CD4-positive, alpha-beta memory T cell (primary cell): Measurements from ENCODE around the gene PPM1F. TPM values are rescaled to one million over a fixed set of nuclear protein-coding genes. Genes with fewer than 3 reads are reported as not detected.

Experiments
- CTCF ChIA-PET: fragments of 350-600 bp; sonication (Branson Sonifier 250); formaldehyde crosslinking; loops from one replicate; lab custom pipeline; 2021; ENCODE audit warnings: inconsistent platforms; ENCODE audit not compliant: partially characterized antibody; lab: Charles Lee
- POLR2A ChIA-PET: fragments of 350-600 bp; sonication (Branson Sonifier 250); formaldehyde crosslinking; loops from one replicate; lab custom pipeline; 2021; ENCODE audit not compliant: partially characterized antibody; lab: Charles Lee
- DNase-seq, 5 donors: peaks; one replicate each; pipeline versions ENCODE4 v3.0.0 to v3.0.0-alpha.2; 2020 to 2022; ENCODE audit warnings: mixed read lengths in 1 of 5
- H3K27ac ChIP-seq: one replicate; pipeline ENCODE4 v1.7.0; 2013; ENCODE audit warnings: low read depth, low read length
- H3K27me3 ChIP-seq: 2 replicates; pipeline ENCODE4 v1.7.0; 2013; ENCODE audit warnings: mild to moderate bottlenecking, low read length, moderate library complexity; ENCODE audit not compliant: insufficient read depth
- H3K36me3 ChIP-seq: 2 replicates; pipeline ENCODE4 v1.7.0; 2013; ENCODE audit warnings: mild to moderate bottlenecking, low read length, moderate library complexity; ENCODE audit not compliant: insufficient read depth
- H3K4me1 ChIP-seq: 2 replicates; pipeline ENCODE4 v1.7.0; 2013; ENCODE audit warnings: mild to moderate bottlenecking, low read length, moderate library complexity; ENCODE audit not compliant: insufficient read depth
- H3K4me3 ChIP-seq, 2 donors: one replicate each; pipeline ENCODE4 v1.7.0; 2013; ENCODE audit warnings: low read length in 2 of 2, mild to moderate bottlenecking in 1 of 2
- H3K9me3 ChIP-seq, 2 donors: one replicate each; pipeline ENCODE4 v1.7.0; 2013; ENCODE audit warnings: low read length in 2 of 2, control low read depth in 1 of 2; ENCODE audit not compliant: control insufficient read depth in 1 of 2
- H3K27ac Mint-ChIP-seq, 7 donors: one replicate each; pipeline ENCODE4 v1.8.0; 2020 to 2021; ENCODE audit warnings: mixed read lengths in 7 of 7, mild to moderate bottlenecking in 6 of 7, inconsistent platforms in 3 of 7, moderate library complexity in 3 of 7
- H3K27me3 Mint-ChIP-seq, 2 donors: one replicate each; pipeline ENCODE4 v1.8.0; 2020 to 2021; ENCODE audit warnings: mixed read lengths in 2 of 2
- H3K36me3 Mint-ChIP-seq, 2 donors: one replicate each; pipeline ENCODE4 v1.8.0; 2020 to 2021; ENCODE audit warnings: mixed read lengths in 2 of 2, inconsistent platforms in 1 of 2, mild to moderate bottlenecking in 1 of 2
- H3K4me1 Mint-ChIP-seq, 4 donors: one replicate each; pipeline ENCODE4 v1.8.0; 2020 to 2021; ENCODE audit warnings: mixed read lengths in 4 of 4, mild to moderate bottlenecking in 1 of 4
- H3K4me3 Mint-ChIP-seq, 8 donors: one replicate each; pipeline ENCODE4 v1.8.0; 2020 to 2021; ENCODE audit warnings: mixed read lengths in 8 of 8, mild to moderate bottlenecking in 7 of 8, moderate library complexity in 6 of 8, inconsistent platforms in 3 of 8
- H3K9me3 Mint-ChIP-seq, 8 donors: one replicate each; pipeline ENCODE4 v1.8.0; 2020 to 2021; ENCODE audit warnings: mixed read lengths in 8 of 8, mild to moderate bottlenecking in 5 of 8, inconsistent platforms in 3 of 8, moderate library complexity in 1 of 8
- intact Hi-C: fragments of 100-400 bp; cut with micrococcal nuclease; formaldehyde crosslinking; loops from one replicate; pipeline ENCODE4 v1.15.1; 2023
- polyA plus RNA-seq, 2 donors: library from polyadenylated mRNA; unstranded; fragments of 300-500 nt; fragmentation: Illumina TruSeq; gene quantifications; one replicate each; pipeline ENCODE4 v1.2.3, GENCODE V29; 2021
- total RNA-seq, 2 experiments: library from RNA; stranded (reverse); gene quantifications; one replicate each; pipeline ENCODE4 v1.2.3, GENCODE V29; 2021

Gene PPM1F
- total and polyA plus RNA-seq, 4 experiments from 2014 or later = 5.3 to 25.4 (median 15.2) TPM

DNA sequence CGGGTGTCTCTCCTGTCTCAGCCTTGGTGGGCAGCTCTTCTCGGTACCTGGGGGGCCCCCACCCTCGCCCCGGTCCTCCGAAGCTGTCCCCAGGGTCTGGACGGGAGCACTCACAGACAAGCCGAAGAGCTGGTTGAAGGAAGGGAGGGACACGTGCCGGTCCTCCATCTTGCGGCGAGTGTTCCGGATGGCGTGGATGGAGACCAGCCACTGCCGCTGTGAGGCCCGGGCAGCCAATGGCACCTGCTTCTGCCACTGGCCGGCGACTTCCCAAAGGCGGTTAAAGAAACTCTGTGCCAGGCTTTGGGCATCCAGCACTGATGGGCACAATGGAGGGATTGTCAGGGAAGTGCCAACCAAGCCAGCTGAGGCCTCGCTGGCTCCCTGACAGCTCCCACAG, 18.7 kb downstream of the PPM1F start:
- POLR2A ChIA-PET = no interaction called here
- intact Hi-C loops = no loop called here

DNA sequence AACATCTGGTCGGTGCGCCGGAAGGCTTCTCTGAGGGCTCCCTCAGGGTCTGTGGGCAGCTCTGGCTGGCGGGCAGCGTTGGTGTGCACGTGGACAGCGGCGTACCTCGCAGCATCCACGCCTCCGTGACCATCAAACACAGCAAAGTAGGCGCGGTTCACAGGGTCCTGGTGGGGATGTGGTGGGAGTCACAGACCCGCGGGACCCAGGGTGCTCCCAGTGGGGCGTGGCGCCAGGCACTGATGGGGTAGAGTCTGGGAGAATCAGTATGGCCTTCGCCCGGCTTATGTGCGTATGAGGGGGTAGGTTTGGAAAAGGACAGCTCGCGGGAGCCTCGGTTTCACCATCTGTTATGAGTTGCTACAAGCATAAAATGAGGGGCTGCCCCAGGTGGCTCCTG, 19.2 kb downstream of the PPM1F start:
- H3K4me3 Mint-ChIP-seq = no peak overlapping the region
- H3K9me3 ChIP-seq = no peaks in the 10 kb centered on the region
- peaks cover 20% of the 10 kb centered on the region for H3K36me3 ChIP-seq
- H3K27ac ChIP-seq = no peak overlapping the region
- ChIA-PET POLR2A (no interaction called here), CTCF (no interaction called here)
- DNase-seq = no peak
- peaks cover 10% of the 10 kb centered on the region for H3K4me1 ChIP-seq
- H3K4me3 ChIP-seq = no peak overlapping the region
- peaks cover 3 to 17% (median 7%) of the 10 kb centered on the region in 4 donors for H3K4me1 Mint-ChIP-seq
- no peaks in the 10 kb centered on the region for H3K27me3 Mint-ChIP-seq
- H3K27me3 ChIP-seq = no peaks in the 10 kb centered on the region
- intact Hi-C loops = no loop called here
- no peaks in the 10 kb centered on the region for H3K9me3 Mint-ChIP-seq
- H3K27ac Mint-ChIP-seq = no peak overlapping the region
- H3K36me3 Mint-ChIP-seq = peaks cover 24 to 25% of the 10 kb centered on the region in 2 donors

More for the DNA sequence above, 18.7 kb downstream of the PPM1F start:
- H3K4me3 ChIP-seq = no peak overlapping the region
- H3K27ac ChIP-seq = no peak overlapping the region
- Mint-ChIP-seq H3K4me1 (peaks cover 3 to 22% (median 10%) of the 10 kb centered on the region in 4 donors), H3K36me3 (peaks cover 24 to 25% of the 10 kb centered on the region in 2 donors), H3K4me3 (no peak overlapping the region), H3K9me3 (no peaks in the 10 kb centered on the region), H3K27ac (no peak overlapping the region), H3K27me3 (no peaks in the 10 kb centered on the region)
- no peaks in the 10 kb centered on the region for H3K9me3 ChIP-seq
- CTCF ChIA-PET = interaction anchor here (1.5 kb wide), 1 partner anchor 20 kb away, joined by 3 read pairs; no protein-coding TSS in a partner anchor
- peaks cover 20% of the 10 kb centered on the region for H3K36me3 ChIP-seq
- peaks cover 15% of the 10 kb centered on the region for H3K4me1 ChIP-seq
- no peak for DNase-seq
- no peaks in the 10 kb centered on the region for H3K27me3 ChIP-seq

DNA sequence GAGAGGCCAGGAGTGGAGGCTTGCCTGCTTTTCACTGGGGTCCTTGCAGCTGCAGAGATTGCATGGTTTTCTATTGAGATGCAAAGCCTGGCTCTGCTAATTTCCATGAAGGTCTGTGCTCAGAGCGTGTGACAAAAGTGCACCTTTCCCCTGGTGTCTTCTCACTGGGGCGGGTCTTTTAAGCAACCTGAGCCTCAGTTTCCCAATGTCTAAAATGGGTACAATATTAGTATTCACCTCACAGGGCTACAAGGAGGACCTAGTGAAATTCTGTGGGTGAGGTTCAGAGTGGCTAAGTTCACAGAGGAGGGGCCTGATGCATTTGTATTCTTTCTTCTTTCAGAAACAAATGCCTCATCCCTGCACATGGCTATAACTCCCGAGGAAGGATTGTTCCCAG, 20.3 kb downstream of the PPM1F start:
- Histone ChIP-seq H3K27ac (no peak overlapping the region), H3K4me3 (no peak overlapping the region), H3K9me3 (no peaks in the 10 kb centered on the region), H3K36me3 (peaks cover 20% of the 10 kb centered on the region), H3K4me1 (peaks cover under 1% of the 10 kb centered on the region), H3K27me3 (no peaks in the 10 kb centered on the region)
- ChIA-PET POLR2A (interaction anchor here (0.7 kb wide), 1 partner anchor 1315 kb away, joined by 3 read pairs; no protein-coding TSS in a partner anchor), CTCF (no interaction called here)
- no peak for DNase-seq
- Mint-ChIP-seq H3K27ac (no peak overlapping the region), H3K9me3 (no peaks in the 10 kb centered on the region), H3K27me3 (no peaks in the 10 kb centered on the region), H3K4me1 (peaks cover 0 to 7% (median 0%) of the 10 kb centered on the region in 4 donors), H3K36me3 (peaks cover 24 to 27% of the 10 kb centered on the region in 2 donors), H3K4me3 (no peak overlapping the region)
- intact Hi-C loops = no loop called here

DNA sequence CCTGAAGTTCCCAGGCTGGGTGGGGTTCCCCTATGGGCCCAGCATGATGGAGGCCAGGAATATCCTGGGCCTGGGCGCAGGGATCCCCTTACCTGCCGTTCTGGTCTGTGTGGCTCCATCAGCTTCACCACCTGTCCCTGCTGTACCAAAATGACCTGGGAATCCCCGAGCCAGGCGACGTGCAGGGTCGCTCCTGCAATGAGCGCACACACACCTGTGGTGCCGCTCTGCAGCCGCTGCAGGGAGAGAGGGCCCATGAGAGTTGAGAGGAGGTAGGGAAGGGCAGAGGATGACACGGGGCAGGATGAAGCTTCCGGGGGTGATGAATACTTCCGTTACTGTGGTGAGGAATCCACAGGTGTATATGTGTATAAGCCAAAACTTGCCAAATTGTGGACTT, 21.6 kb downstream of the PPM1F start:
- DNase-seq = no peak
- Histone ChIP-seq H3K9me3 (no peaks in the 10 kb centered on the region), H3K36me3 (peaks cover 20% of the 10 kb centered on the region), H3K4me3 (no peak overlapping the region), H3K27me3 (no peaks in the 10 kb centered on the region), H3K4me1 (no peaks in the 10 kb centered on the region), H3K27ac (no peak overlapping the region)
- Mint-ChIP-seq H3K27ac (no peak overlapping the region), H3K27me3 (no peaks in the 10 kb centered on the region), H3K36me3 (peaks cover 20 to 27% of the 10 kb centered on the region in 2 donors), H3K4me3 (no peak overlapping the region), H3K4me1 (no peaks in the 10 kb centered on the region), H3K9me3 (no peaks in the 10 kb centered on the region)
- intact Hi-C loops = no loop called here
- ChIA-PET CTCF (interaction anchor here (1.6 kb wide), 1 partner anchor 42 kb away, joined by 5 read pairs; no protein-coding TSS in a partner anchor), POLR2A (no interaction called here)

DNA sequence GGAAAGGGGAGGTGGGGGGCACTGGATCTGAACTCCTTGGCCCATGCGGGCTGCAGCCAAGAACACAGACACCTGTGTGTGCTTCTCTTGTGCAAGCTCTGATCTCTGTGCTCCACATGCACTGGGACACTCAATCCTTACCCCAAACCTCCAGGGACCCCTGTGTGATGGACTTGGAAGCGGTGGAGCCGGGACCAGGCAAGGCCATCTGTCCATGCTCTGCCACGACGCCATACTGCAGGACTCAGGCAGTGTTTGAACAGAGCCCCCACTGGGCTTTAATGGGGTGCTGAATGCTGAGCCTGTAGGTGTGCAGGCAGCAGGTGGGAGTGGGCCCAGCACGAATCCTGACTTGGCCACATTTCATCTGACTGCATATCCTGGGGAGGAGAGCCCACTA, 23.4 kb downstream of the PPM1F start:
- Histone ChIP-seq H3K36me3 (peaks cover 20% of the 10 kb centered on the region), H3K9me3 (no peaks in the 10 kb centered on the region), H3K27me3 (no peaks in the 10 kb centered on the region), H3K27ac (no peak overlapping the region), H3K4me1 (no peaks in the 10 kb centered on the region), H3K4me3 (no peak overlapping the region)
- Mint-ChIP-seq H3K27me3 (no peaks in the 10 kb centered on the region), H3K4me3 (no peak overlapping the region), H3K36me3 (peaks cover 16 to 25% of the 10 kb centered on the region in 2 donors), H3K27ac (peak overlapping the region in 1 of 7 donors; percentile 12), H3K4me1 (no peaks in the 10 kb centered on the region), H3K9me3 (no peaks in the 10 kb centered on the region)
- intact Hi-C loops = no loop called here
- DNase-seq = no peak
- CTCF ChIA-PET = no interaction called here
- POLR2A ChIA-PET = no interaction called here

DNA sequence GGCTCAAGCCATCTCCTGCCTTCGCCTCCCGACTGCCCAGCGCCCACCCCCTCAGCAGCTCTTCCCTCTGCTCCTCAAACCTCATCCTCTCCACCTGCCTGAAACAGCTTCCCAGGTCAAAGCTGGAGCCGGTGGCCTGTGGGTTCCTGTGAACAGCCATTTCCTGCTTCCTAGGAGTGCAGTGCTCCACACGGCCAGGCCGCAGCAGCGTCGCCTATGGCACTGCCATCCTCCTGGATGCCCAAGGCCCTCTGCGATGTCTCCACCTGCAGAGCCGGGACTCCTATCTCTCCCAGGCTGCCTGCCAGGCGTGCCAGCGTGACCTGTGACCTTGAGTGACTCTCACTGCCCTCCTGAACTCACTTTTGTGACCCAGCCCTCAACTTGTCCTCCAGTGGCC, 24.6 kb downstream of the PPM1F start:
- POLR2A ChIA-PET = no interaction called here

DNA sequence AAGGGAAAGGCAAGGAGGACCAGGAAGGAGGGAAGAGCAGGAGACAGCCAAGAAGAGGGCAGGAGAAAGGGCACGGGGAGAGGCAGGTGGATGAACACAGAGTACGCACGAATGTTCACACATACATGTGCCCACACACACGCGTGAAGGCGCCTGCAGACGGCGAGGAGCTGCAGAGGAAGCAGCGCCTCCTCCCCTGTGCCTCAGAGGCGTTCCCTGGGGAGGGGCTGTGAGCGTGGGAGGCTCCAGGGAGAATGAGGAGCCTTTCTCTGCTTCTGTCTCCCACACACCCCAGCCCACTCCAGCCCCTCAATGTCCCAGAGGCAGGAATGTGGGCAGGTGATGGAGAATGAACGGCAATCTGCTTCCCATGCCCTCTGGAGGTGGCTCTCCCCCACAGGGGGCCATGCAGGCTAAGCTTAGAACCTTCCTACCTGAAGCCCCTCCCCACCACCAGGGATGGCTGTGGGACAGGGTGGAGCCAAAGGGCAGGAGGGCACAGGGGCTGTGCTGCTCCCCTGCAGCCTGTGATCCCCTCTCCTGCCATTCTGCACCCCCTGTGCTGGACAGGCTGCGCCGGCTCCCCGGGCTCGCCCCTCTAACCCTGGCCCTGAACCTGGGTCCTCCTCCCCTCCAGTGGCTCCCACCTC, 25.3 kb downstream of the PPM1F start:
- H3K27ac ChIP-seq = no peak overlapping the region
- Mint-ChIP-seq H3K27ac (no peak overlapping the region), H3K4me3 (no peak overlapping the region), H3K36me3 (peaks cover 10 to 25% of the 10 kb centered on the region in 2 donors), H3K27me3 (no peaks in the 10 kb centered on the region), H3K4me1 (no peaks in the 10 kb centered on the region), H3K9me3 (no peaks in the 10 kb centered on the region)
- intact Hi-C loops = no loop called here
- peaks cover 10% of the 10 kb centered on the region for H3K36me3 ChIP-seq
- no peaks in the 10 kb centered on the region for H3K9me3 ChIP-seq
- no peak for DNase-seq
- H3K4me3 ChIP-seq = no peak overlapping the region
- CTCF ChIA-PET = no interaction called here
- H3K4me1 ChIP-seq = no peaks in the 10 kb centered on the region
- no peaks in the 10 kb centered on the region for H3K27me3 ChIP-seq
- POLR2A ChIA-PET = no interaction called here

More for the DNA sequence above, 24.6 kb downstream of the PPM1F start:
- no peak overlapping the region for H3K27ac ChIP-seq
- CTCF ChIA-PET = no interaction called here
- Mint-ChIP-seq H3K27me3 (no peaks in the 10 kb centered on the region), H3K36me3 (peaks cover 16 to 25% of the 10 kb centered on the region in 2 donors), H3K27ac (peak overlapping the region in 1 of 7 donors; percentile 60), H3K4me1 (no peaks in the 10 kb centered on the region), H3K9me3 (no peaks in the 10 kb centered on the region), H3K4me3 (no peak overlapping the region)
- H3K36me3 ChIP-seq = peaks cover 17% of the 10 kb centered on the region
- H3K4me1 ChIP-seq = no peaks in the 10 kb centered on the region
- H3K9me3 ChIP-seq = no peaks in the 10 kb centered on the region
- intact Hi-C loops = no loop called here
- H3K27me3 ChIP-seq = no peaks in the 10 kb centered on the region
- no peak for DNase-seq
- no peak overlapping the region for H3K4me3 ChIP-seq
